Adrenal gland (tissue), 5 donors: ENCODE measurements around the gene ZNF837.

Source experiments
- CTCF ChIP-seq, 6 experiments: fragments of 450-650 bp in 4 of 6; fragments of 200-600 bp in 2 of 6; sonication (generic) in 1 of 6; IDR thresholded peaks; 1 replicate in 5 of 6; 2 replicates in 1 of 6; pipeline versions ENCODE4 v1.5.1 to v1.8.0; 2016 to 2021; ENCODE audit warnings: antibody characterized with exemption in 6 of 6, mild to moderate bottlenecking in 2 of 6, moderate library complexity in 1 of 6
- POLR2A ChIP-seq, 2 donors: fragments of 450-650 bp; IDR thresholded peaks; one replicate each; pipeline ENCODE4 v1.6.1; 2017; ENCODE audit warnings: antibody characterized with exemption in 2 of 2, mild to moderate bottlenecking in 2 of 2, moderate library complexity in 1 of 2
- donor health status: DM: no; HTN: no; CAD: no.

DNA sequence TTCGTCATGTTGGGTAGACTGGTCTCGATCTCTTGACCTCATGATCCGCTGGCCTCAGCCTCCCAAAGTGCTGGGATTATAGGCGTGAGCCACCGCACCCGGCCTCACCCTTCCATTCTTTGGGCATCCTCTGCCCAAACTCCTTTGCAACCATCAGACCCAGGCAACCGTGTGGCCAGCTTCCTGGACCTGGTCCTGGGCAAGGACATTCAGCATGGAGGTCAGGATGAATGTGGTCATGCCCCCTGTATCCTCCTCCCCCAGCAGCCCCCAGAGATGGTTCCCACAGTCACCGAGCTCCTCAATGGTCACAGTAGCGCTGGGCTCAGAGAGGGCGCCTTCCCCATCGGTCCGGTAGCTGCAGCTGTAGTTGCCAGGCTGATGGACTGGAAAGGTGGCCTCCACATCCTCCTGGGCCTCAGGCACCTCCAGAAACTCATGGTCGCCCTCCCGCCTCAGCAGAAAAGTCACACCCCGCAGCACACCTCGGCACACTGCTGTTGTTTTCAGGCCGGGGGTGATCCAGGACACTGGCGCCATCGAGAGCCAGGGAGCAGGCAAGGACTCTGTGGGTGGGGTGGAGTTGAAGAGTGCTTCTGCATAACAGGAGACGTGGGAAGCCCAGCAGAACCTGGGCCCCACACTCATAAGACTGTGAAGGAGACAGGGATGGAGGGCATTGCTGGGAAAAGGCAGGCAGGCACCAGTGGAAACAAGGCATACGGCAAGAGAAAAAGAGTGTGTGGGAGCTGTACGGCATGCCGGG, 28.7 kb downstream of the ZNF837 start:
- TF ChIP-seq CTCF (IDR thresholded peaks at IDR 0.05) (no peak), POLR2A (IDR thresholded peaks at IDR 0.05) (no peak)
